ENCODE measurements around the gene MAGI3. TPM values are rescaled to one million over a fixed set of nuclear protein-coding genes. Genes with fewer than 3 reads are reported as not detected.
A peak's percentile ranks its signal among the peaks of the same experiment; 100 is the strongest.

MAGI3 gene
- total and polyA plus RNA-seq, 12 donors = 3.3 to 17.6 (median 11.8) TPM

- H3K36me3 ChIP-seq (replicated peaks in 1 of 2) = no peaks in the 10 kb centered on the region
- H3K27me3 ChIP-seq = no peaks in the 10 kb centered on the region
- TF ChIP-seq CTCF (IDR thresholded peaks at IDR 0.05) (no peak), POLR2A (IDR thresholded peaks at IDR 0.05) (no peak)
- H3K27ac ChIP-seq = peak overlapping the region in 3 of 5 donors; percentile 60 to 92 (median 87)
- WGBS, 4 donors = 2 to 5% (median 3%) methylated on average over 13 of the region's 13 CpGs
- no peaks in the 10 kb centered on the region for H3K9me3 ChIP-seq (replicated peaks in 1 of 3)
- intact Hi-C loops (cut with DNase I) = loop anchor here in 1 of 2 donors (5.0 kb wide), 1 partner anchor 242 kb away; no protein-coding TSS in a partner anchor
- H3K4me3 ChIP-seq = peak overlapping the region in 3 of 4 donors; percentile 21 to 98 (median 60)
- H3K4me1 ChIP-seq (replicated peaks in 1 of 2) = peaks cover 7 to 35% of the 10 kb centered on the region in 2 donors
- DNase-seq = no peak
These were observed 859 bp upstream of the MAGI3 start for GRCh38 chr1:113389359-113389952.

GRCh38 chr1:113390871-113391648, 745 bp downstream of the MAGI3 start:
- TF ChIP-seq CTCF (IDR thresholded peaks at IDR 0.05) (no peak), POLR2A (IDR thresholded peaks at IDR 0.05) (no peak)
- no peaks in the 10 kb centered on the region for H3K36me3 ChIP-seq (replicated peaks in 1 of 2)
- DNase-seq = peak; percentile 40 to 73 (median 59)
- no peaks in the 10 kb centered on the region for H3K27me3 ChIP-seq
- H3K4me3 ChIP-seq = peak overlapping the region; percentile 30 to 98 (median 51)
- intact Hi-C loops (cut with DNase I) = loop anchor here in 1 of 2 donors (5.0 kb wide), 1 partner anchor 281 kb away; no protein-coding TSS in a partner anchor
- peak overlapping the region in 4 of 5 donors; percentile 73 to 92 (median 82) for H3K27ac ChIP-seq
- 0 to 1% (median 1%) methylated on average over 27 to 74 of the region's 74 CpGs for WGBS, 4 donors
- H3K9me3 ChIP-seq (replicated peaks in 1 of 3) = no peaks in the 10 kb centered on the region
- peaks cover 7 to 39% of the 10 kb centered on the region in 2 donors for H3K4me1 ChIP-seq (replicated peaks in 1 of 2)

- Histone ChIP-seq H3K4me3 (peak overlapping the region in 3 of 4 donors; percentile 36 to 98 (median 62)), H3K4me1 (replicated peaks in 1 of 2) (peaks cover 7 to 39% of the 10 kb centered on the region in 2 donors), H3K36me3 (replicated peaks in 1 of 2) (no peaks in the 10 kb centered on the region), H3K9me3 (replicated peaks in 1 of 3) (no peaks in the 10 kb centered on the region), H3K27ac (peak overlapping the region in 3 of 5 donors; percentile 10 to 92 (median 76)), H3K27me3 (no peaks in the 10 kb centered on the region)
- WGBS, 4 donors = 2 to 8% (median 6%) methylated on average over 7 to 9 of the region's 9 CpGs
- intact Hi-C loops (cut with DNase I) = loop anchor here in 1 of 2 donors (5.0 kb wide), 1 partner anchor 281 kb away; no protein-coding TSS in a partner anchor
- DNase-seq = peak in 2 of 7 donors; percentile 23 to 54
- no peak for TF ChIP-seq POLR2A (IDR thresholded peaks at IDR 0.05)
- TF ChIP-seq CTCF (IDR thresholded peaks at IDR 0.05) = no peak
These were observed 1.4 kb downstream of the MAGI3 start for GRCh38 chr1:113391649-113392271.

Data from adrenal gland (tissue), 12 donors.